HUES6 (cell line): Measurements from ENCODE around the gene RFC4.

Source experiments
- H3K27ac ChIP-seq: 2 replicates; pipeline ENCODE4 v1.7.0; 2013; ENCODE audit warnings: low read depth, mild to moderate bottlenecking, low read length, inconsistent platforms
- H3K27me3 ChIP-seq: 2 replicates; pipeline ENCODE4 v1.6.1; 2013; ENCODE audit warnings: low read length; ENCODE audit not compliant: control insufficient read depth, insufficient read depth
- H3K36me3 ChIP-seq: 2 replicates; pipeline ENCODE4 v1.6.1; 2013; ENCODE audit warnings: low read length; ENCODE audit not compliant: control insufficient read depth, insufficient read depth
- H3K4me1 ChIP-seq: 2 replicates; pipeline ENCODE4 v1.6.1; 2013; ENCODE audit warnings: low read length; ENCODE audit not compliant: control insufficient read depth, insufficient read depth
- H3K4me3 ChIP-seq: 2 replicates; pipeline ENCODE4 v1.5.1; 2013; ENCODE audit warnings: low read depth, low read length
- H3K9ac ChIP-seq: one replicate; pipeline ENCODE4 v1.6.1; 2013; ENCODE audit warnings: mild to moderate bottlenecking, low read length
- H3K9me3 ChIP-seq: 2 replicates; pipeline ENCODE4 v1.6.1; 2013; ENCODE audit warnings: low read depth, low read length; ENCODE audit not compliant: control insufficient read depth, insufficient read depth

Gene RFC4

DNA sequence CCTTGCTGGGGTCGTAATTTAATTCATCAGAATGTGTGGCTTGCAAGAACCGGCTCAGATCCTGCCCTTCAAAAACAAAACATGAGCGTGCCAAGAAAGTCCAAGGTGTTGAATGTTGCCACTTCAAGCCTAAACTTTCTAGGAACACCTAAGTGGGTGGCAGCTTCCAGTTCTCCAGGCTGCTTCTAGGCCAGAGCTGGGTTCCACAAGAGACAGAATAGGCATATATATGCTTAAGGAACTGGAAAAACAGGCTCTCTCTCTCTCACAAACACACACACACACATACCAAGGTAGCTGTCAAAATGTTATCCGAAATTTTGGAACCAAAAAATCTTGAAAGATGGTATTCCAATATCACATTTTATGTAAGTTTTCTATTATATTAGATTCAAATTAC lies 35.3 kb upstream of the RFC4 start:
- H3K9ac ChIP-seq: no peak overlapping the region
- no peak overlapping the region for H3K27ac ChIP-seq
- no peak overlapping the region for H3K4me3 ChIP-seq
- no peaks in the 10 kb centered on the region for H3K36me3 ChIP-seq
- H3K27me3 ChIP-seq: no peaks in the 10 kb centered on the region; the same call in 1 of the 2 replicates
- H3K4me1 ChIP-seq: no peaks in the 10 kb centered on the region
- H3K9me3 ChIP-seq: no peaks in the 10 kb centered on the region

- Histone ChIP-seq H3K4me3 (no peak overlapping the region), H3K4me1 (no peaks in the 10 kb centered on the region), H3K36me3 (no peaks in the 10 kb centered on the region), H3K9ac (no peak overlapping the region), H3K9me3 (no peaks in the 10 kb centered on the region), H3K27ac (no peak overlapping the region), H3K27me3 (no peaks in the 10 kb centered on the region)
Observed at GRCh38 chr3:186839874-186840641, 33.8 kb upstream of the RFC4 start.

- H3K4me3 ChIP-seq: no peak overlapping the region
- H3K9me3 ChIP-seq: no peaks in the 10 kb centered on the region
- H3K9ac ChIP-seq: no peak overlapping the region
- H3K4me1 ChIP-seq: peaks cover 3% of the 10 kb centered on the region
- H3K27me3 ChIP-seq: peaks cover 47% of the 10 kb centered on the region
- H3K27ac ChIP-seq: no peak overlapping the region
- no peaks in the 10 kb centered on the region for H3K36me3 ChIP-seq
Observed at GRCh38 chr3:186832276-186832675, 26.0 kb upstream of the RFC4 start.

- Histone ChIP-seq H3K4me1 (peaks cover 3% of the 10 kb centered on the region), H3K27me3 (peaks cover 47% of the 10 kb centered on the region), H3K36me3 (no peaks in the 10 kb centered on the region), H3K27ac (no peak overlapping the region), H3K9me3 (no peaks in the 10 kb centered on the region), H3K9ac (no peak overlapping the region), H3K4me3 (no peak overlapping the region)
Observed at GRCh38 chr3:186831798-186832197, 25.5 kb upstream of the RFC4 start.

DNA sequence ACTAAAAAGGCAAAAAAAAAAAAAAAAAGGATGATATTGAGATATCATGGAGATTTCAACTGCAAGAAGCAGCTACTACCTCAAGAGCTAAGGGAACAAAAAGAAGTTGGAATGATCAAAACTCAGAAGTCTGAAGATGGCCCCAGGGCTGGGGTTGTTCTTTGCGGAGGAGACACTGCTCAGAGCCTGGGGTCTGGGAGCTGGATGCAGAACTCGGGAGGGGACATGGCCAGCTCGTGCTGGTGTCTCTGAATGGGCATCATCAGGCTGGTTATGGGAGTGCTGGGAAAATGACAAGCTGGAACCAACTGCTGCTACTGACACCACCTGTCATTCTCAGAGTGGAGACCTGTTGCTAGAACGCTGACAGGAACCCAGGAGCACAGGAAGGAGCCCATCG lies 22.1 kb upstream of the RFC4 start:
- Histone ChIP-seq H3K36me3 (no peaks in the 10 kb centered on the region), H3K4me3 (no peak overlapping the region), H3K27me3 (peaks cover 74% of the 10 kb centered on the region), H3K9ac (no peak overlapping the region), H3K27ac (no peak overlapping the region), H3K9me3 (no peaks in the 10 kb centered on the region), H3K4me1 (peaks cover 27% of the 10 kb centered on the region)

DNA sequence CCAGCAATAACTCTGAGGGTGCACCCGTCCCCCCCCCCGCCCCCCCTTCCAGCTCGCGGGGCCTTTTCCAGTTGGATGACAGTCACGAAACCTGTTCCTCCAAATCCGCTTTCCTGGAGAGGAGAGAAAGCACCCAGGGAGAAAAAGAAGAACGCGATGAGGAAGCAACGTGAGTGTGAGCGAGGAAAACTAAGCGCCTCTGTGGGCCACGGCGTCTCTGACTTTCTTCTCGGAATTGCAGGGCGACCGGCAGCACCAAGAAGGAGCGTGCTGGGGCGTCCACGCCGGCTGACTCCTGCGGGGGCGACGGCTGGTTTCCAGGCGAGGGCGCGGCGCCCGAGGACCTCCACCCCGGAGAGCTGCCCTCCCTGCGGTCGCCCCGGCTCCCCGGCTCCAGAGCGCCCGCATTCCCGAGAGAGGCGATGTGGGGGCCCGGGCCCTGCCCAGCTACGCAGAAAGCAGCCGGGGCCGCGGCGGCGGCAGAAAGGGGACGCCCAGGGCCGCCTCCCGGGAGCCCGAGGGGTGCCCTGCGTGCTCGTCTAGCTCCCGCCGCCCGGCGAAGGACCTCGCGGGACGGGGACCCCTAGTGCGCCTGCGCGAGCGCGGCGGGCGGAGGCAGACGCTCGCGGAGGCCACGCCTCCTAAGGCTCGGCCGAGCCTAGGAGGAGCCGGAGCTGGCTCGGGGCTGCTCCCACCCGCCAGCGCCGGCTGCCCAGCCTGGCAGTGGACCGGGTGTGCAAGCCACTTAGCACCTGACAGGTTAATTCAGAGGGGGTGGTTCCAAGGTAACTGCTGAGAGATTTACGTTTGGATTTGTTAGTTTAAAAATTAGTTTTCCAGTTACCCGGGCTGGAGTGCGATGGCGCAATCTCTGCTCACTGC lies 20.9 kb upstream of the RFC4 start:
- H3K27me3 ChIP-seq: peaks cover 70% of the 10 kb centered on the region
- peaks cover 27% of the 10 kb centered on the region for H3K4me1 ChIP-seq

DNA sequence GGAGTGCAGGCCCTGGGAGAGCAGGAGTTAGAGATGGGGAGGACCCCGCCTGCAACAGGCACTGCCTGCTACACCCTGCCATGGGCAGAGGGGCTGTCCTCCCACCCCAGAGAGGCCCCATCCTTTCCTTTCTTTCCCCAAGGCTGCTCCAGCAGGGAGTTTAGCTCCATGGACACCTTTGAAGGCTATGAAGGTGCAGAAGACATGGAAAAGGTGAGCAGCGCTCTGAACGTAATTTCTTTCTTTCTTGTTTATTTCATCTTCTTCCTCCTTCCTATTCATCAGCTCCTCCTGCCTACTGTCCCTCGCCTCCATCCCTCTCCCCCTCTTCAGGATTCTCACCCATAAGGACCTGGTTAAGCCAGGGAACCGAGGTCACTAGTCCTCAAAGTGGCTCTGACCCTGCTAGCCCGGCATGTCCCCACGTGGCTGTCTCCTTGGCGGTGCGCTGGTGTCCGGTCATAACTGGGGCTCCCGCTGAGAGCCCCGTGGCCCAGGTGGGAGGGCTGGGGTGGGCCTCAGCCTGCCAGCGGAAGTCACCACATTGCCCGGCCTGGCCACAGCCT lies 20.2 kb upstream of the RFC4 start:
- Histone ChIP-seq H3K4me1 (peaks cover 27% of the 10 kb centered on the region), H3K27ac (no peak overlapping the region), H3K36me3 (no peaks in the 10 kb centered on the region), H3K27me3 (peaks cover 65% of the 10 kb centered on the region), H3K4me3 (peak overlapping the region; percentile 76), H3K9me3 (no peaks in the 10 kb centered on the region), H3K9ac (peak overlapping the region; percentile 42)

More for the DNA sequence above, 20.9 kb upstream of the RFC4 start:
- Histone ChIP-seq H3K9ac (peak overlapping the region; percentile 59), H3K36me3 (no peaks in the 10 kb centered on the region), H3K9me3 (no peaks in the 10 kb centered on the region), H3K4me3 (peak overlapping the region; percentile 76), H3K27ac (no peak overlapping the region; the same call in 1 of the 2 replicates)

- no peak overlapping the region for H3K27ac ChIP-seq
- H3K4me1 ChIP-seq: peaks cover 27% of the 10 kb centered on the region
- H3K9me3 ChIP-seq: no peaks in the 10 kb centered on the region
- peak overlapping the region; percentile 76 for H3K4me3 ChIP-seq
- H3K9ac ChIP-seq: peak overlapping the region; percentile 42
- H3K36me3 ChIP-seq: no peaks in the 10 kb centered on the region
- H3K27me3 ChIP-seq: peaks cover 62% of the 10 kb centered on the region
Observed at GRCh38 chr3:186825872-186826409, 19.7 kb upstream of the RFC4 start.

GRCh38 chr3:186825294-186825821 lies 19.1 kb upstream of the RFC4 start:
- H3K4me3 ChIP-seq: peak overlapping the region; percentile 76
- peaks cover 27% of the 10 kb centered on the region for H3K4me1 ChIP-seq
- peaks cover 56% of the 10 kb centered on the region for H3K27me3 ChIP-seq
- H3K27ac ChIP-seq: no peak overlapping the region
- peak overlapping the region; percentile 42 for H3K9ac ChIP-seq
- no peaks in the 10 kb centered on the region for H3K9me3 ChIP-seq
- H3K36me3 ChIP-seq: no peaks in the 10 kb centered on the region

DNA sequence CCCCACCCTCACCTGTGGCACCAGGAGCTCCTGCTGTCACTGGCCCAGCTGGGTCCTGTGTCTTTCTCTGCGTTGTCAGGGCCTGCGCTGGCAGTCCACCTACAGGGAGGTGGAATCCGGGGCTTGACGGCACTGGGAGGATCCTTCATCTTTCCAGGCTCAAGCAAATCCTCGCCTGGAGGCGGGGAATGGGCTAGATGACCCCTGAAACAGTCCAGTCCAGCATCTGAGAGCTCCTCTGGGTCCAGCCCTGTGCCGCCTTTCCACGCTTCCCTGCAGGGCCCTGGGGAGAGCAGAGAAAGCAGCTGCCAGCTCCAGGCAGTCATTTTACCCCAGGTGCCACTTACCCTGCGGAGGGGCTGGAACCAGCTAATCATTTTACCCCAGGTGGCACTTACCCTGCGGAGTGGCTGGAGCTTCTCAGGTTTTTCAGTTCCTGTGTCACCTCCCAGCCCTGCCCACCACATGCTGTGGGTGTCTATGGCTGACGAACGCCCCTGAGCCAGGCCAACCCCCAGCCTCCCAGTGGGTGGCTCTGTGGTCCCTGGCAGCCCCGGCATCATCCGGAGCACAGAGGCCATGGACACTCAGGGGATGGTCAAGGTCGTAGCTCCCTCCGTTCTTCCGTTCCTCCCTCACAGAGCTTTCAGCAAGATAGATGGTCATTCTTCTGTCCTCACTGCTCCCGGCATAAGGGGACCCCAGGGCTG lies 18.3 kb upstream of the RFC4 start:
- Histone ChIP-seq H3K9me3 (no peaks in the 10 kb centered on the region), H3K27ac (no peak overlapping the region), H3K4me3 (peak overlapping the region; percentile 76), H3K36me3 (no peaks in the 10 kb centered on the region), H3K27me3 (peaks cover 48% of the 10 kb centered on the region), H3K4me1 (peaks cover 27% of the 10 kb centered on the region), H3K9ac (peak overlapping the region; percentile 49)
